ENCODE measurements around the gene MRFAP1. TPM values are rescaled to one million over a fixed set of nuclear protein-coding genes. Genes with fewer than 3 reads are reported as not detected.

MRFAP1 gene
- total and polyA plus RNA-seq, 2 of the 4 experiments (the other 2 are of a cell fraction): 65.4 to 268 TPM

- Histone ChIP-seq H3K4ac (ENCODE audit: low read depth, low read length) (no peak overlapping the region), H3K9me1 (ENCODE audit: insufficient read depth, low read length) (peaks cover 6% of the 10 kb centered on the region; the same call in 1 of the 2 replicates), H2BK5ac (ENCODE audit: low read depth, low read length, poor library complexity, severe bottlenecking) (no peak overlapping the region), H3K27ac (ENCODE audit: insufficient read depth, low read length) (no peak overlapping the region), H3K9me3 (ENCODE audit: control insufficient read depth, insufficient read depth, low read length) (no peaks in the 10 kb centered on the region; the same call in 1 of the 2 replicates), H4K5ac (ENCODE audit: low read depth, low read length) (no peak overlapping the region), H2AFZ (replicated peaks; ENCODE audit: low read length, poor library complexity) (no peak overlapping the region), H3K18ac (ENCODE audit: low read depth, low read length) (no peak overlapping the region), H3K14ac (replicated peaks; ENCODE audit: low read depth, low read length) (no peak overlapping the region), H3K4me3 (ENCODE audit: insufficient read depth, low read depth, low read length) (no peak overlapping the region), H4K8ac (ENCODE audit: low read depth in 2 of 2, low read length in 2 of 2) (no peak overlapping the region), H4K20me1 (ENCODE audit: insufficient read depth, low read length) (no peaks in the 10 kb centered on the region), H3K27me3 (ENCODE audit: control insufficient read depth, insufficient read depth, low read length) (no peaks in the 10 kb centered on the region), H3K36me3 (ENCODE audit: control insufficient read depth, insufficient read depth, low read length) (peaks cover 2% of the 10 kb centered on the region; the same call in 1 of the 2 replicates), H2BK15ac (ENCODE audit: low read depth, low read length) (no peak overlapping the region), H2AK9ac (replicated peaks; ENCODE audit: low read depth, low read length, poor library complexity) (no peak overlapping the region), H2BK20ac (ENCODE audit: low read depth, low read length) (no peak overlapping the region), H3K79me1 (ENCODE audit: low read depth in 1 of 2, low read length in 2 of 2) (peaks cover 6 to 12% of the 10 kb centered on the region in 2 experiments; a peak in 2 of 4 replicates), H3K56ac (ENCODE audit: extremely low read depth, insufficient read depth, low read length) (no peak overlapping the region), H4K91ac (ENCODE audit: insufficient read depth, low read depth, low read length) (no peak overlapping the region), H3K9ac (ENCODE audit: low read depth, low read length) (no peak overlapping the region), H3K4me1 (ENCODE audit: control insufficient read depth, insufficient read depth, low read length) (no peaks in the 10 kb centered on the region), H2AK5ac (ENCODE audit: low read depth, low read length) (no peak overlapping the region), H3K23ac (ENCODE audit: low read depth, low read length) (no peak overlapping the region), H3K4me2 (ENCODE audit: low read depth, low read length) (no peak overlapping the region), H2BK120ac (ENCODE audit: low read depth, low read length) (no peak overlapping the region)
- no peak for ATAC-seq (ENCODE audit: low read depth)
- intact Hi-C loops (cut with micrococcal nuclease): no loop called here
- no TSS peak for BruUV-seq (replicated peaks)
- in situ Hi-C loops (cut with MboI; ENCODE audit: low sequenced_read_pairs): no loop called here
- CTCF ChIA-PET: interaction anchor here (0.6 kb wide), 1 partner anchor 761 kb away, joined by 3 read pairs; no protein-coding TSS in a partner anchor
- POLR2A ChIA-PET (ENCODE audit: unreplicated experiment): no interaction called here
- 76% methylated on average over 3 of the region's 11 CpGs; no CpG with 5 or more reads in 1 of the 2 experiments for WGBS, 2 experiments (ENCODE audit: extremely low coverage in 2 of 2, insufficient read length in 1 of 2)
- dilution Hi-C loops (cut with HindIII; ENCODE audit: low sequenced_read_pairs, unreplicated experiment): no loop called here
- no peak for TF ChIP-seq CEBPB (IDR thresholded peaks at IDR 0.05; ENCODE audit: low read depth, low read length)
- TF ChIP-seq BHLHE40 (IDR thresholded peaks at IDR 0.05; ENCODE audit: low read depth, low read length): no peak
- TF ChIP-seq SMC3 (IDR thresholded peaks at IDR 0.05; ENCODE audit: low read depth, low read length): no peak
- TF ChIP-seq MAZ (IDR thresholded peaks at IDR 0.05; ENCODE audit: borderline replicate concordance, low read depth, low read length): no peak
- no peak for TF ChIP-seq RAD21 (IDR thresholded peaks at IDR 0.05; ENCODE audit: low read length)
- TF ChIP-seq MAFK (IDR thresholded peaks at IDR 0.05; ENCODE audit: low read depth, low read length): no peak
- no peak for TF ChIP-seq FOS (IDR thresholded peaks at IDR 0.05; ENCODE audit: low read depth, low read length)
- no peak for TF ChIP-seq MXI1 (IDR thresholded peaks at IDR 0.05; ENCODE audit: borderline replicate concordance, low read depth, low read length)
- TF ChIP-seq RFX5 (IDR thresholded peaks at IDR 0.05; ENCODE audit: low read depth, low read length): no peak
- TF ChIP-seq CHD1 (IDR thresholded peaks at IDR 0.05; ENCODE audit: low read depth, low read length): no peak
- TF ChIP-seq ELK1 (IDR thresholded peaks at IDR 0.05; ENCODE audit: borderline replicate concordance, low read depth, low read length): no peak
- TF ChIP-seq RCOR1 (IDR thresholded peaks at IDR 0.05; ENCODE audit: insufficient replicate concordance, low read length): no peak
- no peak for TF ChIP-seq POLR2A (IDR thresholded peaks at IDR 0.05; ENCODE audit: low read depth, low read length)
- TF ChIP-seq NFE2L2 (IDR thresholded peaks at IDR 0.05; ENCODE audit: low read depth, low read length): no peak
- DNase-seq: no peak
Measured at GRCh38 chr4:6682862-6683590, 42.5 kb downstream of the MRFAP1 start.
